HG03460 (cell line): ENCODE data around the gene GJD3.
"Not testable (repeated sequence)": the region's sequence is repeated elsewhere in the genome, so short reads cannot be mapped to it uniquely, and the experiment has no call there.

ENCODE experiments used
- ATAC-seq: cut with Tn5 transposase; IDR thresholded peaks from one replicate; pipeline ENCODE4 v1.9.1; 2021; ENCODE audit not compliant: unreplicated experiment

GJD3 gene

GRCh38 chr17:40364121-40364861 lies at the start of gene GJD3:
GJD3 (minus strand) TSS chr17:40364737; CDS start chr17:40363815, 922 bp downstream.
- no peak for ATAC-seq

DNA sequence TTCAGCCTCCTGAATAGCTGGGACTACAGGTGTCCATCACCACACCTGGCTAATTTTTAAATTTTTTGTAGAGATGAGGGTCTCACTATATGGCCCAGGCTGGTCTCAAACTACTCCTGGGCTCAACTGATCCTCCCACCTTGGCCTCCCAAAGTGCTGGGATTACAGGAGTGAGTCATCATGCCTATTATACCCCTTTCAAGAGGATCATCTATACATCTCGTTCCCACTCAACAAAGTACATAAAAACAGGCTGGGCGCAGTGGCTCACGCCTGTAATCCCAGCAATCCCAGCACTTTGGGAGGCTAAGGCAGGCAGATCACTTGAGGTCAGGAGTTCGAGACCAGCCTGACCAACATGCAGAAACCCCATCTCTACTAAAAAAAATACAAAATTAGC lies 49.8 kb upstream of the GJD3 start:
- not testable (repeated sequence) for ATAC-seq

DNA sequence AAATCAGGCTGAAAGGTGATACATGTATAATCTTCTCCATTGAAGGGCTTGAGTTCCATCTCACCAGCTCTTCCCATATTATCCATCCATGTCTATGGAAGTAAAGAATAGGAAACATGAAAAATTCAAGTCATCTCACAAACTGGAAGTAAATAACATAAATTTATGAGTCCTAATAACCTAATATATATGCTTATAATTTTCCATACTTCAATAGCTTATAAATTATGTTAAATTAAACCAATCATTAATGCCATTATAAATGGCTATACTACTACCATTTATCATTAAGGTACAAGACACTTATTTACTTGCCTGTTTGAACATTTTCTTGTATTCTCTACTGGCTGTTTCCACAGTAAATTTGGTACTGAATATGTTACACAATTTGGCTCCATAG lies 48.3 kb upstream of the GJD3 start:
- no peak for ATAC-seq

DNA sequence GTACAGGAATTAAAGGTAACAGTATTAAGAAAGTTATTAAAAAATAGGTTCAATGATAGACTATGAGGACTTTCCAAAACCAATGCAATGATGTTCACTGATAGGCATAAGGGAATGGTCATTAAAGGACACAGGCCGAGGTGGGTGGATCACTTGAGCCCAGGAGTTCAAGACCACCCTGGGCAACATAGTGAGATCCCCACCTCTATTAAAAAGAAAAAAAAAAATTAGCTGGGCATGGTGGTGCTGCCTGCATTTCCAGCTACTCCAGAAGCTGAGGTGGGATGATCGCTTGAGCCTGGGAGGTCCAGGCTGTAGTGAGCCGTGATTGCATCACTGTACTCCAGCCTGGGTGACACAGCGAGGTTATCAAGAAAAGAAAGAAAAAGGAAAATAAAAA lies 47.3 kb upstream of the GJD3 start:
- no peak for ATAC-seq

- ATAC-seq, result no peak
Measured at GRCh38 chr17:40410082-40410481, 45.5 kb upstream of the GJD3 start.

GRCh38 chr17:40409540-40409939 lies 45.0 kb upstream of the GJD3 start:
- ATAC-seq, result not testable (repeated sequence)

DNA sequence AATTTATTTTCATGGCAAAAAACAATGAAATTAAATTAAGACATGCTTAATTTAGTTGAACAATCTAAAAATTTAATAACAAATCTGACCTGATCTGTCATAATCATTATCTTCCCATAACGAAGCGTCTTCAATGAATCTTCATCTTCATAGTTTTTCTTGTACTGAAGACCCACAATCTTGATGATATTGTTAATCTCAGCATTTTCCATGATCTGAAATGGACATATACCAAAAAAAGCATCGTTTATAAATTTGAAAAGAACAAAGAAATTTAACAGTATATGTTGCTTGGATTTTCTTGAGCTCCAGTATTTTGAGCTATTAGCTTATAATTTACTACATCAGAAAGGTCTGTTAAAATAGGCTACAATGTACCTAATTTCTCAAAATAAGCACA lies 42.9 kb upstream of the GJD3 start:
- ATAC-seq, result no peak

DNA sequence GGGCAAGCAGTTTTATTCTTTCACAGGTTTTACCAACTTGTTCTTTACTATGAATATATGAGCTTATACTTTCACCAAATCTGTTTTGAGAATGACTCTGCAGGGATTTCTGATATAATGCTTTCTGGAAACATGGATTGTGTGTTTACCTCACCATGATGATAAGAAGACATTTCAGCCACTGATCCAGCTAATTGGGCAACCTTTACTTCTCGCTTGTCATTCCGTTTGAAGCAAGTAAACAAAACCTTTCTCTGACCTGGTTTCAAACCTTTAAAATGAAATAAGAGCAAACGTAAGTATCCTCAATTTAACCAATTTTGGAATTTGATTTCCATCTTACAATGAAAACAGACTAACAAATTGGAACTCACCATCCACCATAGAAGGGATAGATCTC lies 39.5 kb upstream of the GJD3 start:
- ATAC-seq, result no peak

DNA sequence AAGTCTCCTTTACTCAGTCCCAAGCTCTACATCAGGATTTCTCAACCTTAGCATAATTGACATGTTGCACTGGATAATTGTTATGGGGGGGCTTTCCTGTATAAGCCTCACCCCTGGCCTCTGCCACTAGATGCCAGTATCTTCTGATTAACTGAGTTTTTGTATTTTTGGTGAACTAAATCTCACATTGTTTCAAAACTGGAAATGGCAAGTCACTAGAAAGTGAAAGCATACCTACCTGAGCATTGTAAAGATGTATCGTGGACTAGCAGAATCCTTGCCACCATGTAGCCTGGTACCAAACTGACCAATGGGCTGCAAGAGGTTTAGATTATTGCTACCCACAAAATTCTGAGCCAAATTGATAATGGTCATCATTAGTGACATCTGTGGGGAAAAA lies 38.1 kb upstream of the GJD3 start:
- no peak for ATAC-seq

DNA sequence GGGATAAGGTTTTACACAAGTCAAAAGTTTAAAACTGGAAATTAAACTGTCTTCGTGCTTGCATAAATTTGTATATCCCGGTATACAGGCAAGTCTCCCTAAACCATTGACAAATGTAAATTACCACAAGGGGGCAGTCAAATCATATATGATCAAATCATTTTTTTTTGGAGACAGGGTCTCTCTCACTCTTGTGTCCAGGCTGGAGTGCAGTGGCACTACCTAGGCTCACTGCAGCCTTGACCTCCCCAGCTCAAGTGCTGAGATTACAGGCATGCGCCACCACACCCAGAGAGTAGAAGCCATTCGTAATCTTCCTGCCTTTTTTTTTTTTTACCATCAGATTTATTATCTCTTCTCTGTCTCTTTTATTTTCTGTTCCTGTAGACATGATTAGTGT lies 34.6 kb upstream of the GJD3 start:
- no peak for ATAC-seq

DNA sequence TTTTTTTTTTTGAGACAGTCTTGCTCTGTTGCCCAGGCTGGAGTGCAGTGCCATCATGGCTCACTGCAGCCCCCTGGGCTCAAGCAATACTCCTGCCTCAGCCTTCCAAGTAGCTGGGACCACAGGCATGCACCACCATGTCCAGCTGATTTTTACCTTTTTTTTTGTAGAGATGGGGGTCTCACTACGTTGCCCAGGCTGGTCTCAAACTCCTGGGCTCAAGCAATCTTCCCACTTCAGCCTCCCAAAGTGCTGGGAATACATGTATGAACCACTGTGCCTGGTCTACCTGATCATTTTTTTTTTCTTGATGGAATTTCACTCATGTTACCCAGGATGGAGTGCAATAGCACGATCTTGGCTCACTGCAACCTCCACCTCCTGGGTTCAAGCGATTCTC lies 22.0 kb upstream of the GJD3 start:
- not testable (repeated sequence) for ATAC-seq

- ATAC-seq, result no peak
Measured at GRCh38 chr17:40382251-40382650, 17.7 kb upstream of the GJD3 start.

DNA sequence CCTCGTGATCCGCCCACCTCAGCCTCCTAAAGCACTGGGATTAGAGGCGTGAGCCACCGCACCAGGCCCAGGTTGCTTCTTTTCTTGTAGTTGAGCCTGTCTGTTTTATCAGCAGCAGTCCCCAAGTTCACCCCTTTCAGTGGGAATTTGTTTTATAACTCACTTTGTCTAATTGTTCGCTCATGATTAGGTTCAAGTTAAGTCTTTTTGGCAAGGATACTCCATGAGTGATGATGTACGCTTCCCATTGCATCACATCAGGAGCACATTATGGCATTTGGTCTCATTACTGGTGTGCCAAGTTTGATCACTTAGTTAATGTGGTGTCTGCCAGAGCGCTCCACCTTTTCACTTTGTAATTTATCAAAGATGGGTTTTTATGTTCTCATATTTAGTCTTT lies 14.4 kb upstream of the GJD3 start:
- ATAC-seq, result no peak

GRCh38 chr17:40377832-40378231 lies 13.3 kb upstream of the GJD3 start:
- no peak for ATAC-seq

- not testable (repeated sequence) for ATAC-seq
Measured at GRCh38 chr17:40376541-40376940, 12.0 kb upstream of the GJD3 start.

DNA sequence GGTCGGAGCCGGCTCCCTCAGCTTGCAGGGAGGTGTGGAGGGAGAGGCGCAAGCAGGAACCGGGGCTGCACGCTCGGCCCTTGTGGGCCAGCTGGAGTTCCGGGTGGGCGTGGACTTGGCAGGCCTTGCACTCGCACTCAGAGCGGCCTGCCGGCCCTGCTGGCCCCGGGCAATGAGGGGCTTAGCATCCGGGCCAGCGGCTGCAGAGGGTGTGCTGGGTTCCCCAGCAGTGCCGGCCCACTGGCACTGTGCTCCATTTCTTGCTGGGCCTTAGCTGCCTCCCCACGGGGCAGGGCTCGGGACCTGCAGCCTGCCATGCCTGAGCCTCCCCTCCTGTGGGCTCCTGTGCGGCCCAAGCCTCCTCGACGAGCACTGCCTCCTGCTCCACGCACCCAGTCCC lies 11.2 kb upstream of the GJD3 start:
- not testable (repeated sequence) for ATAC-seq

- ATAC-seq, result no peak
Measured at GRCh38 chr17:40374821-40375498, 10.4 kb upstream of the GJD3 start.

GRCh38 chr17:40373999-40374398 lies 9.5 kb upstream of the GJD3 start:
- ATAC-seq, result no peak

- ATAC-seq, result no peak
Measured at GRCh38 chr17:40373324-40373723, 8.8 kb upstream of the GJD3 start.

- not testable (repeated sequence) for ATAC-seq
Measured at GRCh38 chr17:40372644-40373043, 8.1 kb upstream of the GJD3 start.

- ATAC-seq, result no peak
Measured at GRCh38 chr17:40372031-40372430, 7.5 kb upstream of the GJD3 start.

- no peak for ATAC-seq
Measured at GRCh38 chr17:40371261-40371929, 6.9 kb upstream of the GJD3 start.
